Neutrophil (primary cell): ENCODE results near the gene TMEM39B.
A peak's percentile ranks its signal among the peaks of the same experiment; 100 is the strongest.

Source experiments
- H3K27ac ChIP-seq: fragments of 200-600 bp; sonication (generic); 2 replicates; pipeline ENCODE4 v1.5.1; 2016; ENCODE audit warnings: mild to moderate bottlenecking, moderate library complexity
- H3K27me3 ChIP-seq: fragments of 200-600 bp; sonication (generic); 2 replicates; pipeline ENCODE4 v1.6.0; 2016; ENCODE audit warnings: mild to moderate bottlenecking
- H3K36me3 ChIP-seq: fragments of 200-600 bp; sonication (generic); 2 replicates; pipeline ENCODE4 v1.5.1; 2017
- H3K4me1 ChIP-seq, 2 experiments: fragments of 200-600 bp in 1 of 2; sonication (generic) in 1 of 2; 1 replicate in 1 of 2; 2 replicates in 1 of 2; pipeline versions ENCODE4 v1.5.1 to v1.6.1; 2013 to 2016; ENCODE audit warnings: low read depth in 1 of 2, low read length in 1 of 2, mild to moderate bottlenecking in 1 of 2, moderate library complexity in 1 of 2; ENCODE audit not compliant: control insufficient read depth in 1 of 2, insufficient read depth in 1 of 2
- H3K4me3 ChIP-seq, 2 experiments: fragments of 200-600 bp in 1 of 2; sonication (generic) in 1 of 2; 1 replicate in 1 of 2; 2 replicates in 1 of 2; pipeline ENCODE4 v1.5.1; 2013 to 2016; ENCODE audit warnings: low read depth in 1 of 2, low read length in 1 of 2, mild to moderate bottlenecking in 1 of 2, moderate library complexity in 1 of 2
- H3K9me3 ChIP-seq: fragments of 200-600 bp; sonication (generic); 2 replicates; pipeline ENCODE4 v1.5.1; 2016
- CTCF ChIP-seq: fragments of 200-600 bp; sonication (generic); IDR thresholded peaks from 2 replicates; pipeline ENCODE4 v1.5.1; 2016; ENCODE audit warnings: antibody characterized with exemption

The TMEM39B gene

GRCh38 chr1:32100807-32101708 is 28.3 kb downstream of the TMEM39B start:
- TF ChIP-seq CTCF = no peak
- peaks cover 12% of the 10 kb centered on the region for H3K36me3 ChIP-seq
- peak overlapping the region; percentile 52 for H3K27ac ChIP-seq

GRCh38 chr1:32104127-32104526 is 31.4 kb downstream of the TMEM39B start:
- Histone ChIP-seq H3K27ac (no peak overlapping the region), H3K4me1 (peaks cover 51 to 55% of the 10 kb centered on the region in 2 experiments), H3K4me3 (no peak overlapping the region), H3K9me3 (no peaks in the 10 kb centered on the region), H3K27me3 (no peaks in the 10 kb centered on the region), H3K36me3 (peaks cover 5% of the 10 kb centered on the region)
- TF ChIP-seq CTCF = no peak

More at GRCh38 chr1:32100807-32101708, 28.3 kb downstream of the TMEM39B start:
- H3K4me1 ChIP-seq = peaks cover 28 to 29% of the 10 kb centered on the region in 2 experiments
- H3K4me3 ChIP-seq = no peak overlapping the region
- no peaks in the 10 kb centered on the region for H3K9me3 ChIP-seq
- H3K27me3 ChIP-seq = no peaks in the 10 kb centered on the region

- TF ChIP-seq CTCF = no peak
- Histone ChIP-seq H3K4me1 (peaks cover 61 to 64% of the 10 kb centered on the region in 2 experiments), H3K27ac (peak overlapping the region; percentile 94), H3K27me3 (no peaks in the 10 kb centered on the region), H3K36me3 (peaks cover 3% of the 10 kb centered on the region), H3K9me3 (no peaks in the 10 kb centered on the region), H3K4me3 (no peak overlapping the region)
Observed at GRCh38 chr1:32105338-32105737, 32.6 kb downstream of the TMEM39B start.

- Histone ChIP-seq H3K27me3 (no peaks in the 10 kb centered on the region), H3K9me3 (no peaks in the 10 kb centered on the region), H3K27ac (peak overlapping the region; percentile 94), H3K4me3 (peak overlapping the region; percentile 86 to 90), H3K4me1 (peaks cover 52 to 62% of the 10 kb centered on the region in 2 experiments), H3K36me3 (no peaks in the 10 kb centered on the region)
- TF ChIP-seq CTCF = no peak
Observed at GRCh38 chr1:32106663-32107275, 34.0 kb downstream of the TMEM39B start.

GRCh38 chr1:32107742-32108661 is 35.3 kb downstream of the TMEM39B start, which contains the start of gene KPNA6:
TSS of gene KPNA6 (plus strand) at chr1:32108056. CDS start at chr1:32108131, 75 bp downstream.
- H3K27me3 ChIP-seq = no peaks in the 10 kb centered on the region
- H3K27ac ChIP-seq = peak within 1 kb of the TSS; percentile 94
- TF ChIP-seq CTCF = peak; percentile 42
- H3K4me1 ChIP-seq = peaks cover 46 to 56% of the 10 kb centered on the region in 2 experiments
- H3K9me3 ChIP-seq = no peaks in the 10 kb centered on the region
- no peaks in the 10 kb centered on the region for H3K36me3 ChIP-seq
- peak within 1 kb of the TSS; percentile 86 to 90 for H3K4me3 ChIP-seq
